Adipose tissue (tissue), 3 donors: ENCODE measurements around the gene FSHR. TPM values are rescaled to one million over a fixed set of nuclear protein-coding genes. Genes with fewer than 3 reads are reported as not detected.

ENCODE experiments used
- H3K27ac ChIP-seq: one replicate; pipeline ENCODE4 v1.5.1; 2013; ENCODE audit warnings: low read depth, low read length
- WGBS, 3 donors: extraction: QIAGEN DNeasy Blood & Tissue Kit; methylation state at CpG; one replicate each; pipeline ENCODE4 v1.1.7; 2013; 5-methylcytosine and 5-hydroxymethylcytosine counted together
- polyA plus RNA-seq, 3 donors: library from polyadenylated mRNA; stranded (reverse); fragments of 200-250 nt; gene quantifications; one replicate each; pipeline ENCODE4 v1.2.3, GENCODE V29; 2013
- donor health status: healthy with polysubstance abuse.
- donor health status: Bipolar disorder and iron deficiency.
- donor health status: healthy.

The FSHR gene, protein sequence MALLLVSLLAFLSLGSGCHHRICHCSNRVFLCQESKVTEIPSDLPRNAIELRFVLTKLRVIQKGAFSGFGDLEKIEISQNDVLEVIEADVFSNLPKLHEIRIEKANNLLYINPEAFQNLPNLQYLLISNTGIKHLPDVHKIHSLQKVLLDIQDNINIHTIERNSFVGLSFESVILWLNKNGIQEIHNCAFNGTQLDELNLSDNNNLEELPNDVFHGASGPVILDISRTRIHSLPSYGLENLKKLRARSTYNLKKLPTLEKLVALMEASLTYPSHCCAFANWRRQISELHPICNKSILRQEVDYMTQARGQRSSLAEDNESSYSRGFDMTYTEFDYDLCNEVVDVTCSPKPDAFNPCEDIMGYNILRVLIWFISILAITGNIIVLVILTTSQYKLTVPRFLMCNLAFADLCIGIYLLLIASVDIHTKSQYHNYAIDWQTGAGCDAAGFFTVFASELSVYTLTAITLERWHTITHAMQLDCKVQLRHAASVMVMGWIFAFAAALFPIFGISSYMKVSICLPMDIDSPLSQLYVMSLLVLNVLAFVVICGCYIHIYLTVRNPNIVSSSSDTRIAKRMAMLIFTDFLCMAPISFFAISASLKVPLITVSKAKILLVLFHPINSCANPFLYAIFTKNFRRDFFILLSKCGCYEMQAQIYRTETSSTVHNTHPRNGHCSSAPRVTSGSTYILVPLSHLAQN
- polyA plus RNA-seq = not detected

DNA sequence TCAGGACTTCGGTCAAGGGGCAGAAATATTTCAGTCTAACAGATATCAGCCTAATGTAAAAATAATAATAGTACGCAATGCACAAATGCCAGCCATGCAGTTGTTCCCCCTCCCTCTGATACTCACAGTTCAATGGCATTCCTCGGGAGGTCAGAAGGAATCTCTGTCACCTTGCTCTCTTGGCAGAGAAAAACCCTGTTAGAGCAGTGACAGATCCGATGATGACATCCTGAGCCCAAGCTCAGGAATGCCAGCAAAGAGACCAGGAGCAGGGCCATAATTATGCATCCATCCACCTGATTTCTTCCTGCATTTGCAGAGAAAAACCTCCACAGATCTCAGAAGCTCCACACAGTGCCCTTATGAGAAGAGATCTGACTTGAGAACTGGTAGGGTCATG lies at the start of gene FSHR:
FSHR (minus strand) TSS at position 376 of the 400 bp plus-strand sequence; CDS start at position 278, 98 bp downstream.
- WGBS, 3 donors = 32 to 72% (median 62%) methylated on average over 4 of the region's 4 CpGs

DNA sequence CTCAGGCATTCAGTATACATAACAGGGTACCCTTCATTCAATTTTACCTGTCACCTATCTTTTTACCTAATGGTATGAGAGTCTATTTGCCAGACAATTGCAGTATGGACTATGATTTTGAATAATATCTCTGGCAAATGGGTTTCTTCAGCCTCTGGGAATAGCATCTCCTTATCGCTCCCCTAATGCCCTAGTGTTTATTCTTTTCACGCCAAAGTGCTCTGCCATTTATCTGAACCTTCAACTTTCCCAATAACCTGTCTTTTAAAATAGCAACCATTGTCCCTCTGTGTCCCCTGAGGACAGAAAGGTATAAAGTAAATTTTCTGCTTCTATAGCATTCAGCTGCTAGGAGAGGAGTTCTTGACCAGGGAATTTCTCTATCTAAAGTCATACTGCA lies 45.0 kb upstream of the FSHR start:
- WGBS, 3 donors = 56 to 75% (median 58%) methylated on average over 2 of the region's 2 CpGs
- H3K27ac ChIP-seq = no peak overlapping the region

More for the DNA sequence above, at the start of gene FSHR:
- no peak within 1 kb of the TSS for H3K27ac ChIP-seq

DNA sequence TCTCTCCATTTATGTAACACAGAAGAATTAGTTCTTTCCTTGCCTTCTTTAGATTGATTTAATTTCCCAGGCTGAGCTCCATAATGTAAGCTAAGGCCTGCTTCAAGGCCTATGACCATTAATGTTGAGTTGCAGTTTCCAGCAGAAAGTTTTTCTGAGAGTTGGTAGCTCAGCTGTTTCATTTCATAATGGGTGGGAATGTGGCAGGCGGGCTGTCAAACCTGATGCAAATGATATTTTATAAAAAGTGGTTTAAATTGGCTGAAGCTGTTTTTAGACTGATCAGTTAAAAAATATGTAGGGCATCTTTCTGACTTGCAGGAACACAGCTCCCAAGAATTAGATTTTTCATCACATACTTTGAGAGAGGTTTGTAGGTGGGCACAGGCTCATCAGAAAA lies 40.4 kb upstream of the FSHR start:
- WGBS, 3 donors = 74 to 93% (median 92%) methylated on average over 1 of the region's 1 CpG
- H3K27ac ChIP-seq = no peak overlapping the region

DNA sequence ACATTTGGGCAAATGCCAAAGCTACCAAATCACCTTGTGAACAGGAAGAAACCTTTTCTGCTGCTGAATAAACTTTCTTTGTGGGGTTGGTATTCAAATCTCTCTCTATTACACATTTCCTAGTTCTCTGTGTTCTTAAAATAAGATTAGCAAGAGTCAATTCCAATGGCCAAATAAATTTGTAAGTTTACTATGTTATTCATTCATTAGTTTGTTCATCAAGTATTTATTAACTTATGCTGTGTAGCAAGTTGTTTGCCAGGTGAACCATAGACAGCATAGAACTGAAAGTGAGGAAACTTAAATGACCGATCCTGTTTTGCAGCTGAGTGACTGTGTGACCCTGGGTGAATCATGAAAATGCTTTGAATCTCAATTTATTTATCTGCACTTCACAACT lies 37.7 kb upstream of the FSHR start:
- no peak overlapping the region for H3K27ac ChIP-seq
- WGBS, 3 donors = 62 to 90% (median 84%) methylated on average over 1 of the region's 1 CpG

DNA sequence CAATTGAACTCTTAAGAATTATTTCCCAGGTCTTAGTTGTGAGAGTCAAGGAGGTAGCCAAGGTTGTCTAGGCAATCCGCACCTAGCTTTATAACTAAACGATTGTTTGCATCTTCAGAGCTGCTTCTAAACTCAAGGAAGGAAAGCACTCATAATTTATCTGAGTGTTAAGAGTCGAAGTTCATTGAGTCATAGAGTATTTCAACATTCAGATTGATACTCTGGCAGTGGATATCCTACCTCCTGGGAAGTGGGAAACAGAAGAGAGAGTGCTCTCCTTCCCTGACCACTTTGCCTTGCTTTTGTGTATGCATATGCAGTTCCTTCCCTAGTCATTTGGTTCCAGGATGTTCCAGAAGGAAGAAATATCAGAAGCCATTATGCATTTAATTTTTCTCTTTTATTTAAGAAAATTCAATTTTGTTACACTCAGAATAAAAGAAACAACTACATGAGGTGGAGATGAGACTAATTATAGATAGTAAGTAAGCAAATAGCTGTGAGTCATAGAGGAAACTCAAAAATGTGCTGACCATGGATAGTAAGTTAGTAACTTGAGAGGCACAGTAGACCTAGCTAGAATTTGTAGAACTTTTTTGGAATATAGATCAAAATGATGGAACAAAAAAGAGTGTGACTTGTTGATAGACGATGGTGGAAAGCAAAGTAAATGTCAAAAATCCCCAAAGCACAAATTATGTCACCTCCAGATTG lies 35.4 kb upstream of the FSHR start:
- whole genome bisulfite sequencing, 3 donors = 59 to 72% (median 66%) methylated on average over 4 of the region's 4 CpGs
- H3K27ac ChIP-seq = no peak overlapping the region

DNA sequence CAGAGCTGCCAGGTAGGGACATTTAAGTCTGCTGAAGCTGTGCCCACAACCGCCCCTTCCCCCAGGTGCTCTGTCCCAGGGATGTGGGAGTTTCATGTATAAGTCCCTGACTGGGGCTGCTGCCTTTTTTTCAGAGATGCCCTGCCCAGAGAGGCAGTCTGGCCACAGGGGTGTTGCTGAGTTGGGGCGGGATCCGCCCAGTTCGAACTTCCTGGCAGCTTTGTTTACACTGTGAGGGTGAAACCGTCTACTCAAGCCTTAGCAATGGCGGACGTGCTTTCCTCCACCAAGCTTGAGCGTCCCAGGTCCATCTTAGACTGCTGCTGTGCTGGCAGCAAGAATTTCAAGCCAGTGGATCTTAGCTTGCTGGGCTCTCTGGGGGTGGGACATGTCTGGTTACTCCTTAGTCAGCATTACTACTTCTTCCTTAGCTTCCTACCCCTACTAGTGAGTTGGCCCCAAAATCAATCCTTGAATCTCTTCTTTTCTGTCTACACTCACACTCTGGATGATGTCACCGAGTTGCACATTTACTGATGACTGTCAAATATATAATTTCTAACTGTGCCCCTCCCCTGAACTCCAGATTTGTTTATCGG lies 31.8 kb upstream of the FSHR start:
- WGBS, 3 donors = 85 to 87% (median 87%) methylated on average over 10 of the region's 10 CpGs
- H3K27ac ChIP-seq = no peak overlapping the region

DNA sequence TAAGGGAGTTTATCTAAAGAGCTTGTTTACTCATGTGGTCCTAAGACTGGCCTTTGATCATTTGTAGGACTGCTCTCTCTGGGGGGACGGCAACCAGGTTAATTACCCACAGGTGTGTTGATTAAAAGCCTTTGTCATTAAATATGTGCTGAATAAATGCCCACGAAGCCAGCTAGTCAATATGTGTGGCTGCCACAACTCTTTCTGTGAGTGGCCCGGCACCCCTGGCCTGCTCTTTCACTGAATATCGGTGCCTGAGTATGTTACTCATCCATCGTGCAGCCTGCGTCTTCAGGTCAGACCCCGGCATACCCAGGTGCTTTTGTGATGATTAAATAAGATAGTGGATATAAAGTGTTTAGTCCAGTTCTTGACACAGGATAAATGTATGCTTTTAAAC lies 24.3 kb upstream of the FSHR start:
- WGBS, 3 donors = 66 to 75% (median 69%) methylated on average over 7 of the region's 7 CpGs
- H3K27ac ChIP-seq = no peak overlapping the region

DNA sequence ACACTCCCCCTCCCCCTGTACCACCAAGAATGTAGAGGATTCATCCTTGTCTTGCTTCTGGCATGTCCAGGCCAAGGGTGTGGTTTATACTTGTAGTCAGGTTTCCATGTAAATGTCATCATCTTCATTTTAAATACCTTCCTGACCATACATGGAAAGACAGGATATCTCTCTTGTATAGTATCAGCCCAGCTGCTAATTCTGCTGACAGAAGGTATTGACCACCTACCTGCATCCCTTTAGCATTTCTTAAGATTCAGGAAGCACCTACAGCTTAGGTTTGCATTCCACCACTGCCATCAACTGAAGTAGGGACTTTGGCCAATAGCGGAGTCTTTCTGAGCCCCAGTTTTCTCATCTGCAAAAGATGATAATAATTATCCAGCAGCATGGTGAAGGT lies 22.9 kb upstream of the FSHR start:
- 97 to 100% (median 97%) methylated on average over 1 of the region's 1 CpG for WGBS, 3 donors

DNA sequence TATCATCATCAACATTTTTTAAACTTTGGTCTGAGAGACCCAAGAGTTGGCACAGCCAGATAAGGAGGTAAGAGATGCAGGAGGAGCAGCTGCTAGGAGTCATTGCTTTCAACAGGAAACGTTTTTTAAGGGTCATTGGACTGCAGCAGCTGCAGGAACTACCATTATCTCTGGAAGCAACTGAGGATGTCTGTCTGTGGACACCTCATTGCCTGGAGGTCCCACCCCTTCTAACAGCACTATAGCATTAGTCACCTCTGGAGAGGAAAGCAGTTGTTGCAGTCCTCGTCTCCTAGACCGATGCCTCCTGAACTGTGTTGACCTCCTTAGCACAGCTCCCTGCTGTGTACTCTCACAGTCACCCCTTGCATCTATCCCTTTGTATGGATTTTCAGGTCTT lies 21.5 kb upstream of the FSHR start:
- WGBS, 3 donors = 62 to 66% (median 65%) methylated on average over 3 of the region's 3 CpGs
- no peak overlapping the region for H3K27ac ChIP-seq

More for the DNA sequence above, 22.9 kb upstream of the FSHR start:
- H3K27ac ChIP-seq = no peak overlapping the region

DNA sequence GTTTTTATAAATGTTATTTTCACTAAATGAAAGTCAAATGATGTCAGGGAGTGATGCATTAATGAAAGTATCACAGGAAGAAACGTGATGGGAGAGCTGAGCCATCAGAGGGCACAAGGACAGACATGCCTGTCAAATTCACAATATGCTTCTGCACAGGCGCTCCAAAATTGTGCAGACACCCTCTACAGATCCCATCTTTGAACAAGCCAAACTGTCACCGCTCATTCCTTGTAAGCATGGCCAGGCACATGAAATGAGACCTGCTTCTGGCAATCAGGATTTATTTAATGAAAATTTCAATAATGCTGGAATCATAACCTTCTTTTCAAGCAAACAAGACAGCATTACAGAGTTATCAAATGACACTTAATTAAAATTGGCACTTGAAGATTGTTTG lies 20.4 kb upstream of the FSHR start:
- 63 to 74% (median 69%) methylated on average over 3 of the region's 3 CpGs for WGBS, 3 donors
- H3K27ac ChIP-seq = no peak overlapping the region

DNA sequence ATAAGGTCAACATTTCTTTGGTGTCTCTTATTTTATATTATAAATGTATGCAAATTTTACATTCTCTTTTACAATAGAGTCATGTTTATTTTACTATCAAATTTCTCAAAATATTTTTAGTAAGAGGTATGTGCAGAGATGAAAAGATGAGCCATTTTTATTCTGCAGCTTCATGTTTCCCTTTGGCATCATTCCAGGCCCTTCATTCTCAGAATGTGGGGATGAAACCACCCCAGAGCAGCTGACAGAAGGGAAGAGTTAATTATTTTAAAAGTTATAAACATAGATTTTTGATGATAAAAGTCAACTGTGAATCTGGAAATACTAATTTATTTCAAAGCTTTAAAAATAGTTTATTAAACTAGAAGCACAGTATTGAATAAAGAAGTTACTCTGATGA lies 12.8 kb upstream of the FSHR start:
- no peak overlapping the region for H3K27ac ChIP-seq

DNA sequence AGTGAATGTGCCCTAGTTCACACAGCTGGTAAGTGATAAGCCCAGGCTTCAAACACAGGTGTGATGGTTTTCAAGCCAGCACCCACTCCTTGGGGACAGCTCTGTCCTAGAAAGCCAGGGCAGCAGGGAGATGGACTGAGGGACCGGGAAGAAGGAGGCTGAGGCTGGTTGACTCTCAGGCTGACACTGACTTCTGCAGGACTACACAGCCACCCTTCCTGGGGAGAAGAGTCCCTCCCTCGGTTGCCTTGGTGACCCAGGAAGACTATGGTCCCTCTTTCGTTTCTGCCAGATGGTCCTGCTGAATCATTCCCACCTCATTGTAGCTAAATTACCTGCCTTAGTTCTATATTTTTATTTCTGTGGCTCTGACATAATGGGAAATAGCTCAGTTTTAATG lies 11.3 kb upstream of the FSHR start:
- WGBS, 3 donors = 58 to 64% (median 60%) methylated on average over 3 of the region's 3 CpGs
- H3K27ac ChIP-seq = no peak overlapping the region

DNA sequence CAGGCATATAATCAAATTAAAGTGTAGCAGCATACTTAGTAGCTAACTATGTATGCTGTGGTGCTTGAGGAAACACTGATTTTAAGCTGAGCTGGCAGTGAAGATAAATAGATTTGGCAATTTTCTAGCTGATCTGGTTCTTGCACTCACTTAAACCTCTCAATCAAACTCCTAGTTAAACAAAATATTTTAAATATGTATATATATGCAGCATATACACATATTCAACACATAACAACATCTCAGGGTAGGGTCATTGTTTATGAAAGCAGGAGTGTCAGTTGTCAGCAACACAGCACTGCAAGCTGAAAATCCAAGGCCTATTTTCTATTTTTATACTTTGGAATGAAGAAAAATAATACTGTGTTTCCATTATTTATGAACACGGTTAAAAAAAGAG lies 10.4 kb upstream of the FSHR start:
- no peak overlapping the region for H3K27ac ChIP-seq
- WGBS, 3 donors = 62 to 71% (median 69%) methylated on average over 1 of the region's 1 CpG

DNA sequence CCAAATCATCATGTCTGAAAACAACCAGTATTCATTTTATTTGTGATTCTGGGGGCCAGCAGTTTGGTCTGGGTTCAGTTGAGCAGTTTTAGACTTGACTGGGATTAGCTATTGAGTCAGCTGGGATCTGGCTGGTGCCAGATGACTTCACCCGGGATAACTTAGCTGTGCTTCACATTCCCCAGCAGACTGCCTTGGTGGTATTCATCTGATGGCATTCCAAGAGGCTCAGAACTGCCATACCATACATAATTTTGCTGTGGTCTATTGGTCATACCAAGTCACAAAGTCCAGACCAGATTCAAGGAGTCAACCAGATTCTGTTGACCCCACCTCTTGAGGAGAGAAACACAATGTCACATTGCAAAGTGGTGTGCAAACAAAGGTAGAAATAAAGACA lies 7.8 kb upstream of the FSHR start:
- 79 to 85% (median 83%) methylated on average over 1 of the region's 1 CpG for WGBS, 3 donors
- no peak overlapping the region for H3K27ac ChIP-seq

DNA sequence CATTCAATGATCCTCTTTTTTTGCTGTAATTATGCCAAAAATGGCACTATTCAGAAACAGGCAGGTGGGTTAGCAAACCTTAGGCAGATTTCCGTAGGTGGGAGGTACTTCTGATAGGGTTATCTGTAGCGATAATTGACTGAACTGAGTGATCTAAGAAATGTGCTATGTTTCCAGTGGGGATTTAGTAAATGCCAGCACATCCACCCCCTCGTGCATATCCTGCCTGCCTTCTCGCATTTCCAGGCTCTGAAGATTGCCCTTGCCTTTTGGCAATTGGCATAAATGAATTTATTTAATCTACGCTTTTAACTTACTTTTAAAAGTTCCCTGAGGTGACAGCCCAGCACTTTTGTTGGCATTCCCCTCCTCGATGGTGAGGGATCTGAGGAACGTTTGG lies 576 bp upstream of the FSHR start:
- WGBS, 3 donors = 43 to 58% (median 44%) methylated on average over 7 of the region's 7 CpGs

DNA sequence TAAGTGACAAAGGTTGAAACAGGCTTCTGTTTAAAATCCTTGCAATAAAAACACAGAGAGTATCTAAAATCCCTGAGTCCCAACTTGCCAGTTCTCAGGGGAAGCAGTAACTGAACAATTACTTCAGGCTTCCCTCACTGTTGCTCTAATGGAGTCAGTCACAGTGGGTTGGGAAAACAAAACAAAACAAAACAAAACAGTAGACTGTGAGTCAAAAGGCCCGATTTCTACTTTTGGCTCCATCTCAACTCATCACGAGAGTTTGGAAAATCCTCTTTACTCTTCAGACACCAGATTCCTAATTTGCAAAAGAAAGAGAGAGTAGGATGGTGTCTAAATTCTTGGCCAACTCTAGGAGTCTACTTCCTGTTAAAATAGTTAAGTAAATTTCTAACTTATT lies 1.1 kb downstream of the FSHR start:
- 33 to 57% (median 46%) methylated on average over 2 of the region's 2 CpGs for WGBS, 3 donors
- no peak overlapping the region for H3K27ac ChIP-seq

More for the DNA sequence above, 576 bp upstream of the FSHR start:
- H3K27ac ChIP-seq = no peak overlapping the region

DNA sequence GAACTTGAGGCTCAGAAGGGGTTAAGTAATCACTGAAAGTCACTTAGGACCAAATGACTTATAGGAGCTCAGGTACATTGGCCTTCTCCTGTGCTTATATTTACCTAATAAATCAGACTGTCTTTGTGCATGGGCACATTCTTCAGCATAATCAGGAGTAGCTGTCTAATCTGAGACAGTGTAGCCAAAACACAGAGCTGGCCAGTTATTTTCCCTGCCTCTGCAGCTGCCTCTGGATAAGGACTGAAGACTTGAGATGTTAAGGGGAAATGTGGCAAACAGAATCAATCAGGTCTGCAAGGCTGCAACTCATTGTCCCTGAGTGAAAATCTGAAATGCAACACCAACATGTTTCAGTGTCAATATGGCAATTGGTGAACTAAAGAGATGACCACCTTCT lies 1.5 kb downstream of the FSHR start:
- no peak overlapping the region for H3K27ac ChIP-seq

DNA sequence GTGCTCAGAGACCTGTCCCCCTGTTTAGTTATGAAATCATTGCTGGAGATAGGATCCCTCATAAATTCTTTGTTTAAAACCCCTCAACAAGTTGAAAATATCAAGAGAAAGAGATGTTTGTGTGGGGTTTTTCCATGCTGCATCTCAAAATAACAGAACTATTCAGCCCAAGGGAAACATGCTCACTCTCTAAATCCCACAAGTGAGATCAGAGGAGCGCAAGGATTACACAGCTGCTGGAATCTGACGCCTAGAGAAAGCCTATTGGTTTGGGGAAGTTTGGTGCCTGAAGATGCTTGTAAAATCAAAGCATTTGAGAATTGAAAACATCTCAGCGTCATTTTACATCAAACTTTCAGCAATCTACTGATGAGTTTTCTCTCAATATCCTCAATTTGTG lies 7.9 kb downstream of the FSHR start:
- 55 to 82% (median 63%) methylated on average over 3 of the region's 3 CpGs for WGBS, 3 donors
- no peak overlapping the region for H3K27ac ChIP-seq

DNA sequence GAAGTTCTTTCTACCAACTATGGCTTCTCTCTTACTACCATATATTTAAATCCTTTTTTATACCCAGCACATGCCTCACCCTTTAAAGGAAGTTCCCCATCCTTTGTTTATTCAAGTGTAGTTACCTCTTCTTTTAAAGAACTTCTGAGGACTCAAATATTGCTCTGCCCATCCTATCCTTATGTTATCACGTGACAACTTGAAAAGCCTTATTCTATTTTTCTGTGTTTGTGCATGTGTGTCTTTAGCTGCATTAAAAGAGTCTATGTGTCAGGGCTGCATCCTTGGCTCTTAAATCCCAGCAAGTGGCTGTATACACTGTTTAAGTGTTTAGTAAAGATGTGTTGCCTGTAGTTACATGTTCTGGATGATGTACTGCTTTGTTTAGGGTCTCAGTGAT lies 22.5 kb downstream of the FSHR start:
- WGBS, 3 donors = 29 to 69% (median 58%) methylated on average over 1 of the region's 1 CpG

More for the DNA sequence above, 22.5 kb downstream of the FSHR start:
- H3K27ac ChIP-seq = no peak overlapping the region
